HCT116 (cell line): Measurements from ENCODE around the gene SIK3. TPM values are rescaled to one million over a fixed set of nuclear protein-coding genes. Genes with fewer than 3 reads are reported as not detected.

Source experiments
- ATAC-seq: fragments of 200-7000 bp; cut with Tn5 transposase; 2 replicates; pipeline ENCODE4 v1.9.1; 2020; ENCODE audit warnings: mild to moderate bottlenecking, moderate library complexity
- BruUV-seq: library from RNA; stranded (reverse); fragments of 400-500 nt; replicated peaks from 2 replicates; lab custom pipeline; 2021; lab: Mats Ljungman, UMichigan
- CTCF ChIA-PET: fragments of 300-600 bp; sonication (Branson Sonifier 250); formaldehyde crosslinking; loops from one replicate; lab custom pipeline; 2021; ENCODE audit warnings: antibody characterized with exemption; lab: Charles Lee
- POLR2A ChIA-PET: fragments of 300-600, 350-600 bp; sonication (Branson Sonifier 250); formaldehyde crosslinking; loops from one replicate; lab custom pipeline; 2021; ENCODE audit warnings: antibody characterized with exemption; lab: Charles Lee
- RAD21 ChIA-PET, 2 experiments: fragments of 300-600 bp; sonication (Branson Sonifier 250); formaldehyde crosslinking; loops; one replicate each; lab custom pipeline; 2023; ENCODE audit warnings: low total read pairs in 2 of 2; ENCODE audit not compliant: uncharacterized antibody in 2 of 2, unreplicated experiment in 2 of 2, low non-redundant PET in 1 of 2; lab: Charles Lee
- DNase-seq: peaks from one replicate; pipeline ENCODE4 v3.0.0-alpha.2; 2010; ENCODE audit warnings: low read depth, low spot score
- H2AFZ ChIP-seq: fragments of 200-600 bp; shearing (Covaris generic), sonication (generic); 2 replicates; pipeline ENCODE4 v1.6.1; 2017; ENCODE audit warnings: low read depth, mixed run types, mixed read lengths, antibody characterized with exemption, low read length; ENCODE audit not compliant: poor library complexity, severe bottlenecking
- H3K27ac ChIP-seq: 2 replicates; pipeline ENCODE4 v1.5.1; 2012; ENCODE audit warnings: low read depth, low read length
- H3K27me3 ChIP-seq: fragments of 200-600 bp; sonication (generic); 2 replicates; pipeline ENCODE4 v1.6.1; 2016; ENCODE audit warnings: mixed run types, low read length, mixed read lengths; ENCODE audit not compliant: insufficient read depth
- H3K36me3 ChIP-seq, 2 experiments: fragments of 200-500 bp in 1 of 2; fragments of 200-600 bp in 1 of 2; sonication (Bioruptor generic) in 1 of 2; sonication (generic) in 1 of 2; 2 replicates each; pipeline versions ENCODE4 v1.5.1 to v1.6.1; 2014 to 2016; ENCODE audit warnings: low read length in 2 of 2, inconsistent platforms in 1 of 2, mixed read lengths in 1 of 2, mixed run types in 1 of 2; ENCODE audit not compliant: insufficient read depth in 2 of 2, control insufficient read depth in 1 of 2
- H3K4me1 ChIP-seq, 2 experiments: fragments of 200-600 bp in 1 of 2; sonication (generic) in 1 of 2; 2 replicates each; pipeline versions ENCODE4 v1.5.1 to v1.6.1; 2012 to 2017; ENCODE audit warnings: low read length in 2 of 2, inconsistent platforms in 1 of 2, mild to moderate bottlenecking in 1 of 2, mixed read lengths in 1 of 2, mixed run types in 1 of 2, moderate library complexity in 1 of 2; ENCODE audit not compliant: insufficient read depth in 2 of 2, control insufficient read depth in 1 of 2
- H3K4me2 ChIP-seq: fragments of 200-600 bp; sonication (generic); 2 replicates; pipeline ENCODE4 v1.6.1; 2017; ENCODE audit warnings: mixed run types, low read length, mixed read lengths
- H3K4me3 ChIP-seq, 2 experiments: fragments of 200-600 bp in 1 of 2; sonication (generic) in 1 of 2; replicated peaks in 1 of 2; 2 replicates each; pipeline ENCODE4 v1.5.1; 2011 to 2016; ENCODE audit warnings: low read length in 2 of 2, control low read depth in 1 of 2, low read depth in 1 of 2, mild to moderate bottlenecking in 1 of 2, mixed read lengths in 1 of 2, mixed run types in 1 of 2
- H3K79me2 ChIP-seq: fragments of 200-600 bp; sonication (generic); 2 replicates; pipeline ENCODE4 v1.6.1; 2017; ENCODE audit warnings: mild to moderate bottlenecking, mixed run types, low read length, moderate library complexity, mixed read lengths; ENCODE audit not compliant: insufficient read depth
- H3K9ac ChIP-seq: fragments of 200-600 bp; sonication (generic); 2 replicates; pipeline ENCODE4 v1.6.1; 2016; ENCODE audit warnings: low read length, mixed read lengths
- H3K9me2 ChIP-seq: fragments of 200-600 bp; sonication (generic), shearing (Covaris generic); 2 replicates; pipeline ENCODE4 v1.6.1; 2017; ENCODE audit warnings: mixed run types, mild to moderate bottlenecking, moderate library complexity; ENCODE audit not compliant: insufficient read depth
- H3K9me3 ChIP-seq, 2 experiments: fragments of 200-500 bp in 1 of 2; fragments of 200-600 bp in 1 of 2; sonication (Bioruptor generic) in 1 of 2; sonication (generic) in 1 of 2; 2 replicates each; pipeline ENCODE4 v1.6.1; 2014 to 2017; ENCODE audit warnings: low read length in 2 of 2, mixed read lengths in 2 of 2, inconsistent platforms in 1 of 2, low read depth in 1 of 2, mild to moderate bottlenecking in 1 of 2, mixed run types in 1 of 2, moderate library complexity in 1 of 2; ENCODE audit not compliant: control insufficient read depth in 1 of 2, insufficient read depth in 1 of 2
- H4K20me1 ChIP-seq: fragments of 200-600 bp; sonication (generic), shearing (Covaris generic); 2 replicates; pipeline ENCODE4 v1.6.1; 2017; ENCODE audit warnings: mixed run types, mild to moderate bottlenecking, moderate library complexity; ENCODE audit not compliant: insufficient read depth
- CBX3 ChIP-seq: IDR thresholded peaks from 2 replicates; pipeline ENCODE4 v1.6.1; 2012; ENCODE audit warnings: low read depth
- CEBPB ChIP-seq: IDR thresholded peaks from 2 replicates; pipeline ENCODE4 v1.6.1; 2012; ENCODE audit warnings: low read depth
- EZH2 ChIP-seq: fragments of 200-600 bp; sonication (generic); IDR thresholded peaks from 2 replicates; pipeline ENCODE4 v1.6.1; 2017; ENCODE audit warnings: antibody characterized with exemption, mixed run types
- JUND ChIP-seq: IDR thresholded peaks from 2 replicates; pipeline ENCODE4 v1.6.1; 2012
- POLR2A ChIP-seq: IDR thresholded peaks from 2 replicates; pipeline ENCODE4 v1.7.0; 2011; ENCODE audit warnings: borderline replicate concordance; ENCODE audit not compliant: insufficient read depth, insufficient read length; ENCODE audit errors: extremely low read depth
- RAD21 ChIP-seq: IDR thresholded peaks from 2 replicates; pipeline ENCODE4 v1.6.1; 2012; ENCODE audit warnings: low read depth, mild to moderate bottlenecking
- SP1 ChIP-seq: IDR thresholded peaks from 2 replicates; pipeline ENCODE4 v1.6.1; 2012; ENCODE audit warnings: low read depth
- TCF7L2 ChIP-seq: IDR thresholded peaks from 2 replicates; pipeline ENCODE4 v1.7.0; 2011; ENCODE audit warnings: borderline replicate concordance, inconsistent platforms; ENCODE audit not compliant: insufficient read depth, insufficient read length; ENCODE audit errors: extremely low read depth
- YY1 ChIP-seq: IDR thresholded peaks from 2 replicates; pipeline ENCODE4 v1.6.1; 2011; ENCODE audit warnings: low read length, low read depth, moderate library complexity, mild to moderate bottlenecking; ENCODE audit not compliant: insufficient replicate concordance; ENCODE audit errors: extremely low read depth
- ZBTB33 ChIP-seq: IDR thresholded peaks from 2 replicates; pipeline ENCODE4 v1.6.1; 2011; ENCODE audit warnings: mild to moderate bottlenecking, low read length, moderate library complexity; ENCODE audit not compliant: insufficient replicate concordance; ENCODE audit errors: extremely low read depth
- ZFX ChIP-seq: fragments of 450-650 bp; IDR thresholded peaks from 2 replicates; pipeline ENCODE4 v1.6.1; 2017
- ZNF274 ChIP-seq: fragments of 200-500 bp; sonication (Bioruptor generic); IDR thresholded peaks from 2 replicates; pipeline ENCODE4 v1.6.1; 2014; ENCODE audit warnings: mild to moderate bottlenecking, low read depth, low read length, inconsistent platforms
- intact Hi-C: fragments of 100-400 bp; cut with micrococcal nuclease; formaldehyde crosslinking; loops from 2 replicates; pipeline ENCODE4 v1.10.0; 2022
- total RNA-seq: library from RNA; stranded (reverse); gene quantifications from one replicate; pipeline ENCODE4 v1.2.1, GENCODE V29; 2021; ENCODE audit not compliant: unreplicated experiment
- TF ChIP-seq, protein P1 (sequence below): IDR thresholded peaks from 2 replicates; pipeline ENCODE4 v1.6.1; 2012

The SIK3 gene
- total RNA-seq, 1 experiment from 2014 or later, result 21.0 TPM

- no peak for ATAC-seq
- Histone ChIP-seq H3K4me2 (no peak overlapping the region), H4K20me1 (peaks cover 45% of the 10 kb centered on the region), H3K9me2 (no peaks in the 10 kb centered on the region), H2AFZ (no peak overlapping the region)
- no peak for DNase-seq
- POLR2A ChIA-PET, result no interaction called here
- RAD21 ChIA-PET, result no interaction called here
- no TSS peak for BruUV-seq
- intact Hi-C loops, result no loop called here
- no peak for TF ChIP-seq ZBTB33
- TF ChIP-seq SP1, result no peak
- no peak for TF ChIP-seq TCF7L2
- TF ChIP-seq CEBPB, result no peak
- no peak for TF ChIP-seq ZNF274
- no peak for TF ChIP-seq EZH2
- no peak for TF ChIP-seq YY1
- TF ChIP-seq RAD21, result no peak
- no peak for TF ChIP-seq CBX3
- no peak for TF ChIP-seq ZFX
- no peak for TF ChIP-seq JUND
- TF ChIP-seq, protein P1, sequence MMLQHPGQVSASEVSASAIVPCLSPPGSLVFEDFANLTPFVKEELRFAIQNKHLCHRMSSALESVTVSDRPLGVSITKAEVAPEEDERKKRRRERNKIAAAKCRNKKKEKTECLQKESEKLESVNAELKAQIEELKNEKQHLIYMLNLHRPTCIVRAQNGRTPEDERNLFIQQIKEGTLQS, result no peak
- TF ChIP-seq POLR2A, result no peak
- TF ChIP-seq, all 23 proteins: peak for 0
- Histone ChIP-seq H3K4me3 (no peak overlapping the region), H3K27ac (no peak overlapping the region), H3K79me2 (peaks cover 88% of the 10 kb centered on the region), H3K9me3 (no peaks in the 10 kb centered on the region), H3K4me1 (peaks cover 0 to 14% of the 10 kb centered on the region in 2 experiments; a peak in 2 of 4 replicates), H3K27me3 (no peaks in the 10 kb centered on the region), H3K9ac (no peak overlapping the region), H3K36me3 (no peaks in the 10 kb centered on the region)
- CTCF ChIA-PET, result no interaction called here
Measured at GRCh38 chr11:117080370-117080769, 17.9 kb downstream of the SIK3 start.
